Epidermal melanocyte (primary cell): ENCODE data around the gene SCFD2.
"Not testable (repeated sequence)": the region's sequence is repeated elsewhere in the genome, so short reads cannot be mapped to it uniquely, and the experiment has no call there.

Experiments used
- DNase-seq: peaks from one replicate; pipeline ENCODE4 v3.0.0; 2011; ENCODE audit warnings: low spot score; ENCODE audit not compliant: insufficient read length

The SCFD2 gene

GRCh38 chr4:52834641-52835456, 531.0 kb downstream of the SCFD2 start:
- DNase-seq = not testable (repeated sequence)

- DNase-seq = no peak
These were observed 531.8 kb downstream of the SCFD2 start for GRCh38 chr4:52833941-52834525.

- no peak for DNase-seq
These were observed 540.3 kb downstream of the SCFD2 start for GRCh38 chr4:52825460-52826090.

GRCh38 chr4:52824603-52825459, 541.0 kb downstream of the SCFD2 start:
- no peak for DNase-seq

- no peak for DNase-seq
These were observed 541.6 kb downstream of the SCFD2 start for GRCh38 chr4:52824270-52824602.

- no peak for DNase-seq
These were observed 542.2 kb downstream of the SCFD2 start for GRCh38 chr4:52823702-52824092.
